ENCODE measurements around the gene WSB2. TPM values are rescaled to one million over a fixed set of nuclear protein-coding genes. Genes with fewer than 3 reads are reported as not detected.

WSB2 gene
- total RNA-seq, 1 experiment from 2014 or later: 193 TPM

- no peaks in the 10 kb centered on the region for H3K9me3 ChIP-seq (ENCODE audit: control insufficient read depth, insufficient read depth, low read depth, low read length)
- DNase-seq (ENCODE audit: low read depth, low spot score) (no peak), ATAC-seq (no peak)
- ChIA-PET POLR2A (no interaction called here), CTCF (no interaction called here)
- TF ChIP-seq REST (IDR thresholded peaks at IDR 0.05; ENCODE audit: insufficient read depth in 1 of 2, low read depth in 2 of 2, low read length in 1 of 2) (no peak), SIN3A (IDR thresholded peaks at IDR 0.05; ENCODE audit: borderline replicate concordance, insufficient read depth, low read depth, low read length) (no peak), POLR2AphosphoS5 (IDR thresholded peaks at IDR 0.05; ENCODE audit: low read depth, low read length) (no peak), TCF7L2 (IDR thresholded peaks at IDR 0.05; ENCODE audit: low read depth, low read length) (no peak), CTCF (IDR thresholded peaks at IDR 0.05) (no peak)
- BruUV-seq (replicated peaks): no TSS peak
- H3K27ac ChIP-seq (ENCODE audit: low read length): no peak overlapping the region
- no peak overlapping the region for H3K4me3 ChIP-seq (ENCODE audit: low read depth in 2 of 2, low read length in 2 of 2)
- peaks cover 4% of the 10 kb centered on the region for H3K36me3 ChIP-seq (ENCODE audit: control insufficient read depth, insufficient read depth, low read length)
- intact Hi-C loops (cut with micrococcal nuclease; ENCODE audit: unreplicated experiment) (no loop called here), in situ Hi-C loops (cut with HindIII; ENCODE audit: low pct_unique_long_range_greater_than_20kb, low sequenced_read_pairs) (no loop called here)
- H3K4me1 ChIP-seq (ENCODE audit: control insufficient read depth, insufficient read depth, low read length): no peaks in the 10 kb centered on the region
- H3K27me3 ChIP-seq (ENCODE audit: control insufficient read depth, insufficient read depth, low read length): no peaks in the 10 kb centered on the region
Measured at GRCh38 chr12:118025168-118025567, 35.8 kb downstream of the WSB2 start.

- in situ Hi-C loops (cut with HindIII; ENCODE audit: low pct_unique_long_range_greater_than_20kb, low sequenced_read_pairs) (no loop called here), intact Hi-C loops (cut with micrococcal nuclease; ENCODE audit: unreplicated experiment) (no loop called here)
- ChIA-PET POLR2A (interaction anchor here (0.5 to 0.7 kb wide), 2 partner anchors 9 to 10 kb away, joined by 9 to 10 read pairs; no protein-coding TSS in a partner anchor), CTCF (no interaction called here)
- no peak for DNase-seq (ENCODE audit: low read depth, low spot score)
- TF ChIP-seq CTCF (IDR thresholded peaks at IDR 0.05): no peak
- Histone ChIP-seq H3K9me3 (ENCODE audit: control insufficient read depth, insufficient read depth, low read depth, low read length) (no peaks in the 10 kb centered on the region), H3K36me3 (ENCODE audit: control insufficient read depth, insufficient read depth, low read length) (peaks cover 4% of the 10 kb centered on the region), H3K4me1 (ENCODE audit: control insufficient read depth, insufficient read depth, low read length) (no peaks in the 10 kb centered on the region), H3K27me3 (ENCODE audit: control insufficient read depth, insufficient read depth, low read length) (no peaks in the 10 kb centered on the region), H3K4me3 (ENCODE audit: low read depth in 2 of 2, low read length in 2 of 2) (no peak overlapping the region), H3K27ac (ENCODE audit: low read length) (no peak overlapping the region)
- no peak for ATAC-seq
- BruUV-seq (replicated peaks): no TSS peak
Measured at GRCh38 chr12:118023301-118023860, 37.6 kb downstream of the WSB2 start.
